Umbilical cord (tissue), 2 donors: ENCODE measurements around the gene CYBB. TPM values are rescaled to one million over a fixed set of nuclear protein-coding genes. Genes with fewer than 3 reads are reported as not detected.
A peak's percentile ranks its signal among the peaks of the same experiment; 100 is the strongest.

Experiments used
- DNase-seq: peaks from one replicate; pipeline ENCODE4 v3.0.0-alpha.2; 2015; ENCODE audit warnings: low spot score
- total RNA-seq: library from RNA; depleted of rRNA; stranded (reverse); fragments of >200 nt; gene quantifications from one replicate; pipeline ENCODE4 v1.2.3, GENCODE V29; 2014; ENCODE audit warnings: low replicate concordance; ENCODE audit not compliant: insufficient read depth

CYBB gene
- total RNA-seq, 1 donor from 2014 or later, result 48.9 TPM

GRCh38 chrX:37785569-37785968, 5.7 kb downstream of the CYBB start:
- no peak for DNase-seq

- no peak for DNase-seq
These were observed 7.0 kb downstream of the CYBB start for GRCh38 chrX:37786624-37787422.

DNA sequence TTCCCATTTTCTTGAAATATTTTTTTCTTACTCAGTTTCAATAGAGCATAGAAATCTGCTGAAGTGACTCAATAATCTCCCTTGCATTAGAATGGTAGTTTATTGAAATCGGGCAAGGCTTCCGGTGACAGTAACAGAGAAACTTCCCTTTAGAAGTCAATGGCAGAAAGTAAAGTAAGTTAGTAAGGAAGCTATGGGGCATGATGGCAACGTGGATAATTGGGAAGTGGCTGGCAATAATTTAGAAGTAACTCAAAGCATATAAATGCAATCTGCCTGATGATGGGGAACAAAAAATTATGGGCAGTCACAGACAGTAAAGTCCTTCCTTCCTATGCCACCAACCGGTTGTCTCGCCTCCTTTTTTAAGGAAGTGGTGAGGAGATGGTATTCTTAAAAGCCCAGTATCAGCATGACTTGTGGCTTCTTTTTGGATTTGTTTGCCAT, 7.6 kb downstream of the CYBB start:
- no peak for DNase-seq

DNA sequence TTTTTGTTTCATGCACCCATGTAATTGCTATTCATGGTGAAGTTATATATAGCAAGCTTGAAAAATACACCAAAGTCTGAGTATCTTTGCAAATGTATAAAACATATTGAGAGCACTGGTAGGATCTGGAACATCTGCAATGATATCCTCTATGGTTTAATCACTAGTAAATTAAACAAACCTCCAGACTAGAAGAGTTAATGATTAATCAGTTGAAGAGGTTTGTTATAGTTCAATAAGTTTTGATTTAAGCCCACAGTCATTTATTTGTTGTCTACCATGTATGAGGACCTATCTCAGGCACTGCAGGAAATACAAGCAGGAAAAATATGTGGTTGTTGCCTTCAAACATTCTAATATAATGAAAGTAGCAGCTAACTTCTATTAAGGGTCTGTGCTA, 16.5 kb downstream of the CYBB start:
- no peak for DNase-seq

DNA sequence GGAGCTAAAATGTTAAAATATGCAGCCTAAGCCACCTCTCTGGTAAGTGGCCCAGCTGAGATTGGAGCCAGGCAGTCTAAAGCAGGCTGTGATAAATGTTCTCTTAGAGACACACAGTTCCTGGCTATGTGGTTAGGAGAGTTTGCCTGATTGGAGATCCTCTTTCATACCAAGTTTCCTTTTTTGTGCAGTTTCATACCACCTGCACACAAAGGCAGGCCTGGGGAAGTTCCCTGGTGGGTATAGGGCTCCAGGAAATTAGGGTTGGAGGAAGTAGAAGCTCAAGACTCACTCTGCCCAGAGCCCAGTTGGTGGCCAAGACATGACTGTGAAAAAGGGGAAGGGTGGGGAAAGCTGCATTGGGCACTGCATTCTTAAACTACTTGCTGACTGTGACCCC, 16.9 kb downstream of the CYBB start:
- peak; percentile 18 for DNase-seq

DNA sequence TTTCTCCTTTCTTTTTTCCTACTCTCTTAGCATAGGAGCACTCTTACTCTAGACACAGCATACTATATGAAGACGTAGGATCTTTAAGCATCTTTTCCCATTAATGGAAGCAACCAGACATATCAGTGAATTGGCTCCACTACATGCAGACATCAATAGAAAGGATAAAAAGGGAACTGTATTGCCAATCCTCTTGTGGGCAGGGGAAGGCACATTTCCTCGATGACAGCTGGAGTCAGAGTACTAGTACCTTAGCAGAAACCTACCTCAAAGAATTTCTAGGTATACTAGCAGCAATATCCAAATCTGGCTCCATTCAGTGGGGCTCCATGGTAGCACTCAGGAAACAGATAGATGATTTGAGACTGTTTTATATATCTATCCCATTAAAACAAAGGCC, 20.1 kb downstream of the CYBB start:
- DNase-seq, result no peak

- DNase-seq, result no peak
These were observed 20.9 kb downstream of the CYBB start for GRCh38 chrX:37800717-37801116.

- no peak for DNase-seq
These were observed 22.2 kb downstream of the CYBB start for GRCh38 chrX:37802028-37802427.

GRCh38 chrX:37803057-37803456, 23.2 kb downstream of the CYBB start:
- DNase-seq, result no peak

DNA sequence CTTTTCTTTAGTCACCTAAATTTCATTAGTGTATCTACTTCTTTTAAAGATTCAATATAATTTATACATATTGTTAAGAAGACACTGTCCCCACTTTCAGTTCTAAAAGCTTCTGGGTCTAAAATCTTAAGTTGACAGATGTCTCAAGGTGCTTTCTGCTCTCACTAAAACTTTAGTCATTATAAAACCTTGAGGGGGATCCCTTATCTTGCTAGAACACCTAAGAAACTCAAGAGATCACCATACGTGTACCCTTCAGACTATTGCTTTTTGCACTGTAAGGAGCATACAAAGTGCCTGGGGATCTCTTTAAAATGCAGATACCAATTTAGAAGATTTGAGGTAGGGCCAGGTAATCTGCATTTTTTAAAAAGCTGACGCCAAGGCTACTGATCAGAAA, 30.1 kb downstream of the CYBB start:
- no peak for DNase-seq

GRCh38 chrX:37812110-37812509, 32.3 kb downstream of the CYBB start:
- DNase-seq, result no peak

- no peak for DNase-seq
These were observed 33.7 kb downstream of the CYBB start for GRCh38 chrX:37813570-37813969.

DNA sequence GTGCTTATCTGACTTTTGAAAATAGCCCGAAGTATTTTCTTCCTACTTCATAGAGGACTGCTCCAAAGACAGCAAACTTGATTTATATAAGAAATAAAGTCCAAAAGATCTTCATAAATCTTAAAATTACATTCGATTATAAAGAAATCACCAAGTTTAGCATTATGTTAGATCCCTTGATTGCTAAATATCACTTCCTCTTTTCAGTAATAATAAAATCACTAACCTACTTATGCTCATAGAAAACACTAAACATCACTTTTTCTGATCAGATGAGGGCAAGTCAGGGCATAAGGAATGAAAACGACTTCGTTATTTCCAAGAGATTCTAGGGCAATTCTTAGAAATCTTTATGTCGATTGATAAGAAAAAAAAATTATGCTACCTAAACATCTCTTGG, 35.5 kb downstream of the CYBB start:
- DNase-seq, result no peak

DNA sequence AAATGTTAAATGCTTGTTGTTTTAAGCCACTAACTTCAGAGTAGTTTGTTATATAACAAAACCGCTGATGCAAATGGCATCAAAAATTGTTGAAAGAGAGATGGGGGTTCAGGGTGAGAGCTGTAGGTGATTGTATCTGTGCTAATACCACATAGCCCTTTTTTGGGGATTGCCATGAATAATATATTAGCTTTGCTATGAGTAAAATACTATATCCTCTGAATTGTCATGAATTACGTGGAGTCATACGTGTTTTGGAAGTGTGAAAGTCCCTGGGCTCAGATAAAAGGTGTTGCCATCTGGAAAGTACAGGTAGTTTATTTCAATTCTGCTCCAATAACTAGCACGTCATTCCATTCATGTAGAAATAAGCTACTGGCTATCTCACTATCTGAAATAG, 36.9 kb downstream of the CYBB start:
- DNase-seq, result no peak

GRCh38 chrX:37817176-37817575, 37.3 kb downstream of the CYBB start:
- DNase-seq, result no peak

- DNase-seq, result no peak
These were observed 37.7 kb downstream of the CYBB start for GRCh38 chrX:37817579-37817978.

GRCh38 chrX:37818031-37818430, 38.2 kb downstream of the CYBB start:
- no peak for DNase-seq

DNA sequence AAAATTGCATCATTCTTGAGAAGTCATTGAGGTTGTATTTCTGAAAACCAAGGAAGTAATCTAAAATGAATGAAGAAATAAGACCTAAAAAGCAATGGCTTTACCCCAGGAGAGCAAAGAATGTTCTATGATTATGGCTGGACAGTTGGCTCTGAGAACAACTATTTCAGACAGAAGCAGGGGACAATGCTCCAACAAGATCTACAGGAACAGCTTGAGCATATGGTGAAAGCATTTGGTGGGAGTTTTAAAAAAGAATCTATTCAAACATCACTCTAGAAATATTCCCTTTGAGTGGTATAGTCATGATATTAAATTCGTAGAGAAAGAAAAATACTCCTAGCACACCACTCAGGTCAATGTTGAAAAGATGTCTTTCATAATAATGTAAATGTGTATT, 40.8 kb downstream of the CYBB start:
- DNase-seq, result no peak

DNA sequence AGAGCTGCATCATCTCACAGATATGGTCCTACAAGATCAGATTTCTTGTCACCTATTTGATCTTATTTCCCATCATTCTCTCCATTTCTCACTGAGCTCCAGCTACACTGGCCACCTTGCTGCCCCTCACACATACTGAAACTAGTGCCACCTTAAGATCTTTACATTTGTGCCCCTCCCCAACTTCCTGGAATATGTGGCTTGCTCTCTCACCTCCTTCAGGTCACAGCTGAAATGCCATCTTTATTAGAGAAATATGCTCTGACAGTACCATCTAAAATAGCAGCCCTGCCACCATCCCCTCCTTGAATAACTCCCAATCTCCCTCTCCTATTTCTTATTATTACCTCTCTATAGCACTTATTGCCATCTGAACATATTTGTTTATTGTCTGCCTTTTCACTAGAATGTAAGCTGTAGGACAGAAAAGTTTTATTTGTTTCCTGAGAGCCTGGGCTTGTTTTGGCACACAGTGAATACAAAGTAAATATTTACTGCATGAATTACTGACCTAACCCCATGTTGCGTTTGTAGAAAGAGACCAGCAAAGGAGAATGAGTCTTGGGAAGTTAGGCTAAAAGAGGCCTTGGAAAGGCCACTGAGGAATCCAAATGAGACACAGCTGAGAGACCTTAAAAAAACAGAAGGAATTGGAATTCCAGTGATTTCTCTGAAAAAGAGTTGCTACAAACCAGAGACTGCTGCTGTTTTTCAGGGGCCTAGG, 44.8 kb downstream of the CYBB start:
- no peak for DNase-seq

GRCh38 chrX:37825215-37825842, 45.5 kb downstream of the CYBB start:
- DNase-seq, result peak; percentile 27

GRCh38 chrX:37829721-37830120, 49.9 kb downstream of the CYBB start:
- DNase-seq, result no peak

GRCh38 chrX:37830371-37830770, 50.5 kb downstream of the CYBB start:
- no peak for DNase-seq

GRCh38 chrX:37834937-37835336, 55.1 kb downstream of the CYBB start:
- no peak for DNase-seq
